ENCODE measurements around the gene S100A5. TPM values are rescaled to one million over a fixed set of nuclear protein-coding genes. Genes with fewer than 3 reads are reported as not detected.
A peak's percentile ranks its signal among the peaks of the same experiment; 100 is the strongest.

Gene S100A5
- total RNA-seq, 3 donors from 2014 or later, result not detected

DNA sequence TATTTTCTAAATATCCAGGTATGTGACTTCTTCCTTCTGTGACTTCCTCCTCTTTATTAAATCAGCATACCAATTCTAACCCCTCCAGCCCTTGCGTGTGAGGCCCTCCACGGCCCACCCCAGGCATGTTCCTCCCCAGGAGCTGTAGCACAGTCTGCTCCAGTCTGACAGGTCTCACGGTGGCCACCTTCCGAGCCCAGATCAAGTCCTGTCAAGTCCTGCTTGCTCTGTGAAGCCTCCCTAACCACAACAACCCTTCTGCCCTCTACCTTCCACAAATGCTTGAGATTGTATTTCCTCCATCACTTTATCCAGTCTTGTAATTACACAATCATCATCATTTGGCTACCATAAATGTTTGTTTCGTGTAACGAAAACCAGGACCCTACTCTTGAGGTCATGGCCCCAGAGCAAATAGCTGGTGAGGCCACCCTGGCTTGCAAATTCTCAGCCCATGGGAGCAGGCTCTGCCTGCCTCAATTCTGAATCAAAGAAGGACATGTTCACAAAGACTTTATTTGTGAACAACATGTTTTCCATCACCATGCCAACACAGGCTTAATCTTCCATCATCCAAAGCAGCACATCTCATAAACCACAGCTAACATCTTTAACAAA is 47.3 kb downstream of the S100A5 start:
- H3K27ac ChIP-seq, result no peak overlapping the region
- no peak for DNase-seq (ENCODE audit: low spot score in 2 of 2)

DNA sequence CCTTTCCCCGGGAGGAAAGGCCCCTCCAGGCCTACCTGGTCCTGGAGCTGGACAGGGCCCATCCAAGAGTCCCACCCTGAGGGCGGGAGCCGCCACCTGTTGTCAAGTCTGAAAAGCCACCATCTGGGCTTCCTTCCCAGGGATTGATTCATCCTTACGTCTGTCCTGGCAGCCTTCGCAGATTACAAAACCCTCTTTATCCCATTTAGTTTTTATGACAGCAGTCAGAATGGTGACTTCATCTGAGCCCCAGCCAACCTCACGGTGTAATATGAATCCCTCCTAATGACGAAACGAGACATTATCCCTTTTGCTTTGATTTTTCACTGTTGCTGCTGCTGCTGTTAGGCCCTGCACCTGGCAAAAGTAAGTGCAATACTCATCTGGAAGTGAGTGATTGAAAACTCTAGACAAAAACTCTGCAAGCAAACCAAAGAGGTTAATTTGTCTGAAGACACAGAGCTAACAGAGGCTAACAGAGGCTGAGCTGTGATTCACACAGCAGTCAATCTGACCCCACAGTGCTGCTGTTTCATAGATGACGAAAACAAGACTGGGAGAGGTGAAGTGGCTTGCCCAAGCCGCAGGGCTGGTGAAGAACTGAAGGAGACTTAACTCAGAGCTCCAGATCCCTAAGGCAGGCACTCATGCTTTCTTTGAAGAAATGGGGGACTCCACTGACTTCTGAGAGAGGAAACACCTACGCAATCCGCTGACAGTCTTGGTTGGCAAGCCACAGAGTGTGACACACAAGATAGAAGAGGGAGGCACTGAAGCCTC is 50.3 kb downstream of the S100A5 start:
- Histone ChIP-seq H3K36me3 (no peaks in the 10 kb centered on the region), H3K4me1 (peaks cover 0 to 7% of the 10 kb centered on the region in 2 donors), H3K27me3 (no peaks in the 10 kb centered on the region), H3K4me3 (no peak overlapping the region), H3K27ac (peak overlapping the region; percentile 89 to 91), H3K9me3 (no peaks in the 10 kb centered on the region)
- peak in 1 of 2 donors; percentile 92 for DNase-seq (ENCODE audit: low spot score in 2 of 2)
- intact Hi-C loops (cut with DNase I; ENCODE audit: low total_unique reads), result no loop called here
- no peak for TF ChIP-seq POLR2A (IDR thresholded peaks at IDR 0.05)
- TF ChIP-seq POLR2AphosphoS5 (IDR thresholded peaks at IDR 0.05), result peak; percentile 23 to 77 (median 50)
- TF ChIP-seq, protein P1, sequence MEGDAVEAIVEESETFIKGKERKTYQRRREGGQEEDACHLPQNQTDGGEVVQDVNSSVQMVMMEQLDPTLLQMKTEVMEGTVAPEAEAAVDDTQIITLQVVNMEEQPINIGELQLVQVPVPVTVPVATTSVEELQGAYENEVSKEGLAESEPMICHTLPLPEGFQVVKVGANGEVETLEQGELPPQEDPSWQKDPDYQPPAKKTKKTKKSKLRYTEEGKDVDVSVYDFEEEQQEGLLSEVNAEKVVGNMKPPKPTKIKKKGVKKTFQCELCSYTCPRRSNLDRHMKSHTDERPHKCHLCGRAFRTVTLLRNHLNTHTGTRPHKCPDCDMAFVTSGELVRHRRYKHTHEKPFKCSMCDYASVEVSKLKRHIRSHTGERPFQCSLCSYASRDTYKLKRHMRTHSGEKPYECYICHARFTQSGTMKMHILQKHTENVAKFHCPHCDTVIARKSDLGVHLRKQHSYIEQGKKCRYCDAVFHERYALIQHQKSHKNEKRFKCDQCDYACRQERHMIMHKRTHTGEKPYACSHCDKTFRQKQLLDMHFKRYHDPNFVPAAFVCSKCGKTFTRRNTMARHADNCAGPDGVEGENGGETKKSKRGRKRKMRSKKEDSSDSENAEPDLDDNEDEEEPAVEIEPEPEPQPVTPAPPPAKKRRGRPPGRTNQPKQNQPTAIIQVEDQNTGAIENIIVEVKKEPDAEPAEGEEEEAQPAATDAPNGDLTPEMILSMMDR (IDR thresholded peaks at IDR 0.05), result no peak

More for the DNA sequence above, 47.3 kb downstream of the S100A5 start:
- Histone ChIP-seq H3K4me1 (peaks cover 0 to 7% of the 10 kb centered on the region in 2 donors), H3K27me3 (no peaks in the 10 kb centered on the region), H3K4me3 (no peak overlapping the region), H3K36me3 (no peaks in the 10 kb centered on the region), H3K9me3 (no peaks in the 10 kb centered on the region)
- intact Hi-C loops (cut with DNase I; ENCODE audit: low total_unique reads), result no loop called here
- TF ChIP-seq, protein P1 (IDR thresholded peaks at IDR 0.05), result no peak
- TF ChIP-seq POLR2A (IDR thresholded peaks at IDR 0.05) (no peak), POLR2AphosphoS5 (IDR thresholded peaks at IDR 0.05) (no peak)

DNA sequence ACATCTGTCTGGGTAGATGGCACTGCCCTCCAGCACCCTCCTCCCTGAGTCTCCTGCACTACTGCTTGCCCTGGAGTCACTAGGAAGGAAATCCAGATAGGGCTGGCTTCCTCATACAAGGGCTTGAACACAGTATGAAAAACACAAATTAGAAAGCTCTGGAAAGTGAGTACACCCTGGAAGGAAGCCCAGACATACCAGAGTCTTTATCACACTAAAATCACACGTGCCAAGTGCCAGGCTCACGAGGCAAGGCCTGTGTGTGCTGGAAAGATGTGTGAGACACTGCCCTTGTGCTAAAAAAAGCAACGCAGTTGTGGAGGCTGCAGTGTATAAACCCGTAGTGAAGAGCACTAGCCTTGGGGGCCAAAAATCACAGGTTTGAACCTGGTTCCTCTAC is 52.0 kb downstream of the S100A5 start:
- no peak overlapping the region for H3K4me3 ChIP-seq
- no peaks in the 10 kb centered on the region for H3K27me3 ChIP-seq
- H3K27ac ChIP-seq, result peak overlapping the region in 1 of 2 donors; percentile 91
- intact Hi-C loops (cut with DNase I; ENCODE audit: low total_unique reads), result no loop called here
- TF ChIP-seq POLR2AphosphoS5 (IDR thresholded peaks at IDR 0.05) (peak in 1 of 3 donors; percentile 29), POLR2A (IDR thresholded peaks at IDR 0.05) (no peak)
- TF ChIP-seq, protein P1 (IDR thresholded peaks at IDR 0.05), result no peak
- H3K9me3 ChIP-seq, result no peaks in the 10 kb centered on the region
- H3K36me3 ChIP-seq, result no peaks in the 10 kb centered on the region
- peaks cover 0 to 7% of the 10 kb centered on the region in 2 donors for H3K4me1 ChIP-seq
- DNase-seq (ENCODE audit: low spot score in 2 of 2), result no peak

DNA sequence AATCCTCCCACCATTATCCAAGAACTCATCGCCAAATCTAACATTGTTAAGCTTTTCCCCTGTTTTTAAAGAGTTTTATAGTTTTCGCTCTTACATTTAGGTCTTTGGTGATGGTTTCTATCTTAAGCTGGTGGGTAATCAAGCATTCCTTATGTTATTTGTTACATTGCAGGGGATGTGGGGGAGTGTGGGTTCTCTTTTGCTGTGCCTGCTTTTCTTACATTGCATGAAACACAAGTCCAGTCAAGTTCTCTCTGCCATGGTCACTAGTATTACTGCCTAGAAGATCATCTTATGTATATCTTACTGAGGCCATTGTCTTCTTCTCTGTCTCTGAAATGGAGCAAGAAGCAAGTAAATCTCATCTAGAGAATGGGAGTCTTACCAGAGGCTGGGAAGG is 53.0 kb downstream of the S100A5 start:
- no peak for DNase-seq (ENCODE audit: low spot score in 2 of 2)
- intact Hi-C loops (cut with DNase I; ENCODE audit: low total_unique reads), result no loop called here
- Histone ChIP-seq H3K27ac (no peak overlapping the region), H3K4me3 (no peak overlapping the region), H3K27me3 (no peaks in the 10 kb centered on the region), H3K36me3 (no peaks in the 10 kb centered on the region), H3K4me1 (peaks cover 0 to 7% of the 10 kb centered on the region in 2 donors), H3K9me3 (no peaks in the 10 kb centered on the region)
- TF ChIP-seq, protein P1 (IDR thresholded peaks at IDR 0.05), result no peak
- no peak for TF ChIP-seq POLR2A (IDR thresholded peaks at IDR 0.05)

Other genes starting within 250 kb of the S100A5 start
- not detected for gene PGLYRP3, start 228.0 kb downstream of the S100A5 start, total RNA-seq
- not detected for gene PGLYRP4, start 192.1 kb downstream of the S100A5 start, total RNA-seq
- 100 to 1,000 TPM in 2 of 3 donors, 10 to 100 TPM in 1; 90.3 to 329 (median 208) TPM for gene S100A9, start 183.1 kb downstream of the S100A5 start, total RNA-seq
- gene S100A12, start 165.3 kb downstream of the S100A5 start, total RNA-seq, result 1 to 10 TPM in 2 of 3 donors, not detected in 1; 1.3 to 1.8 TPM
- 10 to 100 TPM; 13.1 to 37.4 (median 26.5) TPM for gene S100A8, start 149.9 kb downstream of the S100A5 start, total RNA-seq
- gene S100A7A, start 124.4 kb downstream of the S100A5 start, total RNA-seq, result not detected
- not detected for gene S100A7, start 80.3 kb downstream of the S100A5 start, total RNA-seq
- 100 to 1,000 TPM; 351 to 861 (median 423) TPM for gene S100A6, start 4.9 kb downstream of the S100A5 start, total RNA-seq
- gene S100A4, start 4.9 kb upstream of the S100A5 start, total RNA-seq, result 1,000 to 10,000 TPM in 1 of 3 donors, 100 to 1,000 TPM in 2; 177 to 1,015 (median 198) TPM
- gene S100A3, start 8.3 kb upstream of the S100A5 start, total RNA-seq, result 1 to 10 TPM in 2 of 3 donors, under 1 TPM in 1; 0.44 to 2.6 (median 2.2) TPM
- 1 to 10 TPM in 1 of 3 donors, under 1 TPM in 1, not detected in 1; 0.33 to 5.4 TPM for gene S100A2, start 24.9 kb upstream of the S100A5 start, total RNA-seq
- 100 to 1,000 TPM in 2 of 3 donors, 10 to 100 TPM in 1; 52.0 to 154 (median 102) TPM for gene S100A16, start 72.2 kb upstream of the S100A5 start, total RNA-seq
- gene S100A14, start 75.4 kb upstream of the S100A5 start, total RNA-seq, result 10 to 100 TPM in 2 of 3 donors, not detected in 1; 70.1 to 99.2 TPM
- gene S100A13, start 86.6 kb upstream of the S100A5 start, total RNA-seq, result 100 to 1,000 TPM; 163 to 221 (median 198) TPM
- 10 to 100 TPM in 2 of 3 donors, 1 to 10 TPM in 1; 6.1 to 40.0 (median 28.5) TPM for gene S100A1, start 87.5 kb upstream of the S100A5 start, total RNA-seq
- gene CHTOP, start 93.1 kb upstream of the S100A5 start, total RNA-seq, result 100 to 1,000 TPM in 1 of 3 donors, 10 to 100 TPM in 2; 37.1 to 112 (median 71.8) TPM
- 10 to 100 TPM; 43.3 to 70.7 (median 54.2) TPM for gene SNAPIN, start 117.8 kb upstream of the S100A5 start, total RNA-seq
- gene ILF2, start 130.1 kb upstream of the S100A5 start, total RNA-seq, result 100 to 1,000 TPM in 2 of 3 donors, 10 to 100 TPM in 1; 92.2 to 169 (median 147) TPM
- 100 to 1,000 TPM in 1 of 3 donors, 10 to 100 TPM in 2; 19.9 to 134 (median 46.5) TPM for gene NPR1, start 137.8 kb upstream of the S100A5 start, total RNA-seq
- 10 to 100 TPM; 46.5 to 53.4 (median 51.7) TPM for gene INTS3, start 187.1 kb upstream of the S100A5 start, total RNA-seq
- 10 to 100 TPM; 23.0 to 36.2 (median 31.5) TPM for gene SLC27A3, start 234.5 kb upstream of the S100A5 start, total RNA-seq

All from breast epithelium (tissue), 4 donors.